ENCODE results near the gene ANAPC15.

GRCh38 chr11:72085621-72086351 is 26.7 kb downstream of the ANAPC15 start:
- TF ChIP-seq EZH2phosphoT487 (conservative IDR thresholded peaks at IDR 0.05; ENCODE audit: low read length), result no peak
- TF ChIP-seq, protein P1, sequence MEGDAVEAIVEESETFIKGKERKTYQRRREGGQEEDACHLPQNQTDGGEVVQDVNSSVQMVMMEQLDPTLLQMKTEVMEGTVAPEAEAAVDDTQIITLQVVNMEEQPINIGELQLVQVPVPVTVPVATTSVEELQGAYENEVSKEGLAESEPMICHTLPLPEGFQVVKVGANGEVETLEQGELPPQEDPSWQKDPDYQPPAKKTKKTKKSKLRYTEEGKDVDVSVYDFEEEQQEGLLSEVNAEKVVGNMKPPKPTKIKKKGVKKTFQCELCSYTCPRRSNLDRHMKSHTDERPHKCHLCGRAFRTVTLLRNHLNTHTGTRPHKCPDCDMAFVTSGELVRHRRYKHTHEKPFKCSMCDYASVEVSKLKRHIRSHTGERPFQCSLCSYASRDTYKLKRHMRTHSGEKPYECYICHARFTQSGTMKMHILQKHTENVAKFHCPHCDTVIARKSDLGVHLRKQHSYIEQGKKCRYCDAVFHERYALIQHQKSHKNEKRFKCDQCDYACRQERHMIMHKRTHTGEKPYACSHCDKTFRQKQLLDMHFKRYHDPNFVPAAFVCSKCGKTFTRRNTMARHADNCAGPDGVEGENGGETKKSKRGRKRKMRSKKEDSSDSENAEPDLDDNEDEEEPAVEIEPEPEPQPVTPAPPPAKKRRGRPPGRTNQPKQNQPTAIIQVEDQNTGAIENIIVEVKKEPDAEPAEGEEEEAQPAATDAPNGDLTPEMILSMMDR (IDR thresholded peaks at IDR 0.05; ENCODE audit: insufficient read depth, low read length, poor library complexity, severe bottlenecking), result no peak

Data from SU-DHL-6 (cell line).